Right atrium auricular region (tissue), 2 donors: ENCODE measurements around the gene DYNLRB1. TPM values are rescaled to one million over a fixed set of nuclear protein-coding genes. Genes with fewer than 3 reads are reported as not detected.
A peak's percentile ranks its signal among the peaks of the same experiment; 100 is the strongest.

Experiments
- DNase-seq: peaks from one replicate; pipeline ENCODE4 v3.0.0-alpha.2; 2019; ENCODE audit warnings: low spot score
- H3K27ac ChIP-seq, 2 donors: fragments of 200-600 bp; sonication (generic); 1 replicate in 1 of 2; 2 replicates in 1 of 2; pipeline ENCODE4 v1.5.1; 2016 to 2019
- H3K27me3 ChIP-seq, 2 donors: fragments of 200-600 bp; sonication (generic); one replicate each; pipeline versions ENCODE4 v1.5.1 to v1.6.0; 2017 to 2019
- H3K36me3 ChIP-seq: fragments of 200-600 bp; sonication (generic); one replicate; pipeline ENCODE4 v1.5.1; 2016
- H3K4me1 ChIP-seq, 2 donors: fragments of 200-600 bp; sonication (generic); one replicate each; pipeline versions ENCODE4 v1.5.1 to v1.6.0; 2017 to 2019
- H3K4me3 ChIP-seq, 2 donors: fragments of 200-600 bp; sonication (generic); 1 replicate in 1 of 2; 2 replicates in 1 of 2; pipeline ENCODE4 v1.5.1; 2017 to 2019; ENCODE audit warnings: mild to moderate bottlenecking in 1 of 2, moderate library complexity in 1 of 2
- H3K9me3 ChIP-seq, 2 donors: fragments of 200-600 bp; sonication (generic); one replicate each; pipeline ENCODE4 v1.5.1; 2019
- CTCF ChIP-seq, 2 donors: fragments of 200-600 bp; sonication (generic); IDR thresholded peaks; one replicate each; pipeline ENCODE4 v1.5.1; 2019; ENCODE audit warnings: antibody characterized with exemption in 2 of 2
- total RNA-seq, 2 donors: library from RNA; depleted of rRNA; stranded (reverse); fragments of >200 nt; gene quantifications; one replicate each; pipeline ENCODE4 v1.1.0, GENCODE V29; 2016

Gene DYNLRB1
- 100 to 1,000 TPM; 189 to 252 TPM for total RNA-seq

DNA sequence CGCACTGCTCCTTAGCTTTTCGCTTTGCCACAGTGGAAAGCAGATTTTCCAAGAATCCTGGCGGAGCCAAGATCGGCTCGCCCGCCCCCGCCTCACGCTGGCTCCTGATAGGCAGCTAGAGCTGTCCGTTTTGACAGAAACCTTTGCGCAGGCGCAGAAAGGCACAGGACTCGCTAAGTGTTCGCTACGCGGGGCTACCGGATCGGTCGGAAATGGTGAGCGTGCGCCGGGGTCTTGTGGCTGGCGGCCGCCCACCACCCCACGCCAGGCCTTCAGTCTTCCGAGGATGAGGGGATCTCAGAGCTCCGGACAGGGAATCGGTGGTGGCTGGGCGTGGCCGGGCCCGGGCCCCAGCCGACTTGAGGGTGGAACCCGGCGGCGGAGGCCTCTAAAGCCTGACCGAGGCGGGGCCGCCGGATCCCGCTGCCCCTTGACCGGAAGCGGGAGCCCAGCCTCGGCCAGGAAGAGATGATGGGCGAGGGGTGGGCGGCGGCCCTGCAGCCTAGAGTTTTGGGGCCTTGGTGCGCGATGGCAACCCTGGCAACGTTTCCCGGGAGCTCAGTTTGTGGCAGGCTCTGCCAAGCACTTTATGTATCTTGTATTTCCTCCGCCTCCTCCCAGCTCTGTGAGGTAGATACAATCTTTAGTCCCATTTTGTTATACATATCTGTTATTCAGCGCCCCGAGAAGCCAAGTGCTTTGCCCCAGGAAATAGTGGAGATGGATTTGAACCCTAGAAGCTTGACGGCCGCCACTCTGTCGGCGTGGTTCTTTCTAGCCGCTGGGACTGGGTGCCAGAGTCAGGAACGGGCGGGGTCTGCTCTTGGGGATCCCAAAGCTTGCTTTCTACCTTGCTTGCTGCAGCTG is at the start of gene DYNLRB1:
TSS of gene DYNLRB1 (plus strand) at position 176 of the 867 bp plus-strand sequence. CDS start at position 213, 37 bp downstream.
- Histone ChIP-seq H3K9me3 (no peaks in the 10 kb centered on the region), H3K4me3 (peak within 1 kb of the TSS; percentile 66 to 76), H3K27me3 (no peaks in the 10 kb centered on the region), H3K4me1 (peaks cover 0 to 59% of the 10 kb centered on the region in 2 donors), H3K27ac (peak within 1 kb of the TSS; percentile 92 to 96), H3K36me3 (no peaks in the 10 kb centered on the region)
- peak; percentile 98 for DNase-seq
- peak in 1 of 2 donors; percentile 11 for TF ChIP-seq CTCF (IDR thresholded peaks at IDR 0.05)

GRCh38 chr20:34468951-34469350 is 47.3 kb upstream of the DYNLRB1 start:
- Histone ChIP-seq H3K4me1 (peaks cover 0 to 13% of the 10 kb centered on the region in 2 donors), H3K27ac (no peak overlapping the region), H3K4me3 (no peak overlapping the region), H3K9me3 (no peaks in the 10 kb centered on the region), H3K27me3 (no peaks in the 10 kb centered on the region), H3K36me3 (peaks cover 18% of the 10 kb centered on the region)
- no peak for TF ChIP-seq CTCF (IDR thresholded peaks at IDR 0.05)
- DNase-seq, result no peak

DNA sequence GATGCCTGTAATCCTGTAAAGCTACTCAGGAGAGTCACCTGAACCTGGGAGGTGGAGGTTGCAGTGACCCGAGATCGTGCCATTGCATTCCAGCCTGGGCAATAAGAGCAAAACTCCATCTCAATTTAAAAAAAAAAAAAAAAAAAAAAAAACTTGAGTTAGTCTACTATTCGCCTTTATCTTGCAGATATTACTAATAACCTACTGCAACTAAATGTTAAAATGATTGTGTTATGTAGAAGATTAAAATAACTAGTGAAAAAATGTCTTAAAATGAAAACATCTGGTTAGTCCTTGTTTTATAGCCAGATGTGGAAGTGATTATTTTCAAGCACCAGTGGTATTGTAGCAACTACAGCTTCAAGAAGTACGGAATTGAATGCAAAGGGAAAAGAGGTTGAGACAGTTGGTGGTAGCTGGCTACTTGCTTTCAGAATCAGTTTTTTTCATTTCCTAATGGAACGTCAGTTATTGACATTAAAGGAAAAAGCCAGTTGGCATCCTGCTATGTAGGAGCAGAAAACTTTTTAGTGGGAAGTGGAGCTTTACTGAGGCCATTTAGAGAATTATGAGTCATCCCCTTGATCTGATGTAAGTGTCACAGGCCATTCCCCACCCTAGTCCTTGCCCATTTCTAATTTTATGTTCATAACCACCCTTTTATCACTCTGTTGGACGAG is 43.8 kb upstream of the DYNLRB1 start:
- Histone ChIP-seq H3K27me3 (no peaks in the 10 kb centered on the region), H3K4me1 (peaks cover 0 to 13% of the 10 kb centered on the region in 2 donors), H3K4me3 (no peak overlapping the region), H3K9me3 (no peaks in the 10 kb centered on the region), H3K27ac (peak overlapping the region; percentile 23 to 49), H3K36me3 (peaks cover 16% of the 10 kb centered on the region)
- no peak for TF ChIP-seq CTCF (IDR thresholded peaks at IDR 0.05)
- no peak for DNase-seq

- H3K4me3 ChIP-seq, result no peak overlapping the region
- TF ChIP-seq CTCF (IDR thresholded peaks at IDR 0.05), result peak; percentile 19 to 63
- DNase-seq, result no peak
- H3K4me1 ChIP-seq, result peaks cover 0 to 13% of the 10 kb centered on the region in 2 donors
- peak overlapping the region; percentile 23 to 49 for H3K27ac ChIP-seq
- H3K27me3 ChIP-seq, result no peaks in the 10 kb centered on the region
- H3K36me3 ChIP-seq, result peaks cover 25% of the 10 kb centered on the region
- H3K9me3 ChIP-seq, result no peaks in the 10 kb centered on the region
Measured at GRCh38 chr20:34473262-34473883, 42.8 kb upstream of the DYNLRB1 start.

DNA sequence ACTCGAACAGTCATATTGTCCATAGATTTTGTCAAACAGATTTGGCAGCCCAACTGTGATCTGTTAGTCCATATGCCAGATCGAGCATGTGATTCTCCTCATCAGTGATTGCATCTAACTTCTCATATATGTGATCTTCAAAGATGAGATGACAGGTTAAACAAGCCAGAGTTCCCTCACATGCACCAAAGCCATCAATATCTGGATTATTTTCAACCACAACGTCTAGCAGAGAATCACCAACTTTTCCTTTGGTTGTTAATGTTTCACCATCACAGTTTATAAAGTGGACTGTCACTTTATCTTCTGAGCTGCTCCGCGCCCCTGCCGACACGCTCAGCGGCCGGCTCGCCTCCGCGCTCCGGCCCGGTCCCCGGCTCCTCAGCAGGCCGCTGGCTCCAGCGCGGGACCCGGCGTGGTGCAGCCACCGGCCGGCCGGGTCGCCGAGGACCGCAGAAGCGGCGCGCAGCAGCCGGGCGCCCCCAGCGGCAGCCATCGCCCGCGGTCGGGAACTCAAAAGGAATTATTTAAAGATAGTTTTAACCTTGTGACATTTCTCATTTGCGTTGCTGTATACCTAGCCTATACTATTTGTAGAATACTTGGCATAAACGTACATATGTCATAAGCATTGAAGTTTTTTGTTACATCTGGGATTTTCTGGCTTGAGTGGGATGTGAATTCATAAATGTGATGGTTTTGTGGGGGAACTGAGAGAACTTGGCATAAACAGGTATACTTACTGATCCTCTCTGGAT is 40.1 kb upstream of the DYNLRB1 start:
- no peaks in the 10 kb centered on the region for H3K27me3 ChIP-seq
- DNase-seq, result no peak
- peaks cover 34% of the 10 kb centered on the region for H3K36me3 ChIP-seq
- no peak overlapping the region for H3K27ac ChIP-seq
- no peak overlapping the region for H3K4me3 ChIP-seq
- peak; percentile 55 to 74 for TF ChIP-seq CTCF (IDR thresholded peaks at IDR 0.05)
- H3K4me1 ChIP-seq, result peaks cover 0 to 13% of the 10 kb centered on the region in 2 donors
- H3K9me3 ChIP-seq, result no peaks in the 10 kb centered on the region
